IPS-NIHi7 (cell line): Measurements from ENCODE around the gene PSMG4.

ENCODE experiments used
- DNase-seq: peaks from one replicate; pipeline ENCODE4 v3.0.0; 2012; ENCODE audit warnings: mixed read lengths; ENCODE audit errors: extremely low spot score

The PSMG4 gene

DNA sequence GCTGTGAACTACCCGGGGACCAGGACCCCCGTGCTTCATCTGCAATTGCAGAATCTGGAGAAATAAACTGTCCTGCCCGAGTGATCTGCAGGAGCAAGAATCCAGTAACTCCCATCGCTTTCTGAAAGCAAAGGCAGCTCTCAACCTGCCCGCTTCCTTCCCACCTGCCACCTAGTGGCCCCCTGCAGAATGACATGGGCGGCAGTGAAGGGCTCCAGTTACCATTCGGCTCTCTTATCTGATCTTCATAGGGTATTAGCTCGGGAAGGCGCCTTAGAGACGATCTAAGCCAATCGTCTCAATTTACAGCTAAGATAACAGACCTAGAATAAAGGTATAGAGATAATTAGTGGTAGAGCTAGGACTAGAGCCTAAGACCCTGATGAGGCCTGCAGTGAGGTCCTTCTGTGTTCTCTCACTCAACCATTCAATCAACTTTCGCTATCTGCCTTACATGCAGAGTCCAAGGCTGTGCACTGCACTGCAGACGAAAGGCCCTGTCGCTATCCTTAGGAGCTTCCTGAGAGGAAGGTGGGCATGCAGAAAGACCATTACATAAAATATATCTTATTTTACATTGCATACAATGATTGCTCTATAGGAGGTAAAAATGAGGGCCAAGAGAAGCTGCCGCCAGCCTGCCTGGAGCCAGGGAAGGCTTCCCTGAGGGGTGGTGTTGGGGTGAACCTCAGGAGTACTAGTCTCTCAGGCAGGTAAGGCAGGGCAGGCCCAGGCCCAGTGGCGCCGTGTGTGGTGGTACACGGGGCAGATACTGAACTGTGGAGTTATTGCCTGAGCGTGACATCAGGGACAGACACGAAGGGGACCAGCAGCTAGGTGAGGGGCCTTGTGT lies 7.1 kb upstream of the PSMG4 start:
- peak; percentile 90 for DNase-seq

DNA sequence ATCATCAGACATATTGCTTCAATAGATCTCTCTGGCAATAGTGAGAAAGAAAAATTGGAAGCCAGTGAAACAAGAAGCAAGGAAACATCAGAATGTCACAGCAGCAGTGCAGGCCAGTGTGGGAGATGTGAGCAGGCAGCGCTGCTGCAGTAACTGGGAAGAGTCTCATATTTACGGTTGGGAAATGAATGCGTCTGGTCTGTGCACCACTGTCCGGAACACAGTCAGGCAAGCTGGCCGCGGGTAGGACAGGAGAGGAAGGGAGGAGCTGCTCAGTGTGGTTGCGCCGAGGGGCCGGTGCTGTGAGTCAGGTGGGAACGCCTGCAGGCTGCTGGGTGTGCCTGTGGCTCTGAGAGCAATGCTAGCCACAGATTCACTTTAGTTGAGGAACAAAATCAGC lies 6.4 kb upstream of the PSMG4 start:
- no peak for DNase-seq

DNA sequence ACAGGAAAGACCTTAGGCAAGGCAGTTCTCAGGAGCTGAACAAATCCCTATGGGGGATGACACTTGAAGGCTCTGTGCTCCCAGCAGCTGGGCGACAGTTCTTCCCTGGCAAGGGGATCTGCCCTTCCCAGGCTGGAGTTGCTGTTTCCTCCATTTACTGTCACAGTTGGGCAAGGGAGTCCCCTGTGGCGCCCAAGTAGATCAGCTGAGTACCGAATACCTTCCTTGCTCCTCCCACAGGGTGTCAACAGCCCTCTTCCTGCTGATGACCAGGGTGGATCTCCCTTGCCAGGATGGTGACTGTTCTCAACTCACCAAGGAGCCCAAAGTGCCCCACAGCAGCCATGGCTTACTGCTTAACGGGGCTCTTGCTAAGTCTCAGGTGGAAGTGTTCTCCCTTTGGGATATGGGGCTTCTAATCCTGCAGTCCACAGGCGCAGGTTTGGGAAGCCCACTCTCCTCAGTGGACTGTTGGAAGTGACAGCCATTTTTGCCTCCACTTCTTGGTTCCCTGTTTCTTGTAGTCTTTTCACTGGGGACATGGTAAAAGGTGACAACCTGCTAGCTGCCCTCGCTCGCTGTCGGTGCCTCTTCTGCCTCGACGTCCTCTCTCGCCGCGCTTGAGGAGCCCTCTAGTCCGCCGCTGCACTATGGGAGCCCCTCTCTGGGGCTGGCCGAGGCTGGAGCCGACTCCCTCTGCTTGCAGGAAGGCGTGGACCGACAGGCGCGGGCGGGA lies 5.7 kb upstream of the PSMG4 start:
- DNase-seq, result no peak

DNA sequence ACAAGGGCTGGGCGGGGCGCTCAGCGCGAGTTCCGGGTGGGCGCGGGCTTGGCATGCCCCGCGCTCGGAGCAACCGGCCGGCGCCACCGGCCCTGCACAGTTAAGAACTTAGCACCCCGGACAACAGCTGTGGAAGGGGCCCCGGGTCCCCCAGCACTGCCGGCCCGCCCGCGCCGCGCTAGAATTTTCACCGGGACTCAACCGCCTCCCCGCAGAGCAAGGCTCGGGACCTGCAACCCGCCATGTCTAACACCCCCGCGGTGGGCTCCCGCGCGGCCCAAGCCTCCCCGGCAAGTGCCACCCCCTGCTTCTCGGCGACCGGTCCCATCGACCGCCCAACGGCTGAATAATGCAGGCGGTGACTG lies 5.2 kb upstream of the PSMG4 start:
- DNase-seq, result no peak

DNA sequence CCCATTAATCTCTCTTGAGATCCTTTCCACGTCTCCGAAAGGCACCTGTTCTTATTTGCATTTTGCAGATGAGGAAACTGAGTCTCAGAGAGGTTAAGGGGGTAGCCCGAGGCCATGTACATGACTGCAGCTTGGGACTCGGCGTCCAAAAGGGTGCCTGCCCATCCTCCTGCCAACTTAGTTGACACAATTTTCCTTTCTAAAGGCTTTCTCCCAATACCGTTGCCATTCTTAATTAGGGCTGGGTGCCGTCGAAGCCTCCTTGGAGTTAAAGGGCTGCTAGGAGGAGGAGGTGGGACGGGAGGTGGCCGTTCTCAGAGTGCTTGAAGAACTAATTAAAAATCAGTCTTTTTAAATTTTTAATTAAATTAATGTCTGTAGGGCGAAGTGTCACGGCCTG lies 546 bp upstream of the PSMG4 start:
- no peak for DNase-seq

DNA sequence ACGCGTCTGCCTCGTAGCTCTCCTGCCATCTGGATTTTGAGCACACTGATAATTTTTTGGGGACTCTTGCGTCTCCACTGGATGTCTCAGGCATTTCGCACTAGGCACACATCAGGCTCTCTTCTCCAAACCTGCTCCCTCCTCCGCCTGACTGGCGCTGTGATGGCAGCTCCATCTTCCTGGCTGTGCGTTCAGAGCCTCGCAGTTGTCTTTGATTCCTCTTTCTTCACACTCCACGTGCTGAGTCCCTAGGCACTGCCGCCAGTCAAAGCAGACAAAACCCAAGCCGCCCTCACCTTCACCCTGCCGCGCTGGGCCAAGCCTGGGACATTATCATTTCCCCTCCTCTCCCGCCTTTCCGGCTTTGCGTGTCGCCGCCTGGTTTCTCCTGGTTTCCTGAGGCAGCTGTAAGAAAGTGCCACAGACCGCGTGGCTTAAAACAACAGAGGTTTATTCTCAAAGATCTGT lies 778 bp downstream of the PSMG4 start:
- DNase-seq, result peak; percentile 66

DNA sequence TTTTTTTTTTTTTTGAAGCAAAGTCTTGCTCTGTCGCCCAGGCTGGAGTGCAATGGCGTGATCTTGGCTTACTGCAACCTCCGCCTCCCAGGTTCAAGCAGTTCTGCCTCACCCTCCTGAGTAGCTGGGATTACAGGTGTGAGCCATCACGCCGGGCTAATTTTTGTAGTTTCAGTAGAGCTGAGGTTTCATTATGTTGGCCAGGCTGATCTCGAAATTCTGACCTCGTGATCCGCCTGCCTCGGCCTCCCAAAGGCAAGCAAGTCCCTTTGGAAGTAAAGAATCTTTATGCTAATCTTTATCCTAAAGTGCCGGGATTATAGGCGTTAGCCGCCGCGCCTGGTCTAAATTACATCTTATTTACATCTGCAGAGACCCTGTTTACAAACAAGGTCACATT lies 1.5 kb downstream of the PSMG4 start:
- DNase-seq, result no peak

DNA sequence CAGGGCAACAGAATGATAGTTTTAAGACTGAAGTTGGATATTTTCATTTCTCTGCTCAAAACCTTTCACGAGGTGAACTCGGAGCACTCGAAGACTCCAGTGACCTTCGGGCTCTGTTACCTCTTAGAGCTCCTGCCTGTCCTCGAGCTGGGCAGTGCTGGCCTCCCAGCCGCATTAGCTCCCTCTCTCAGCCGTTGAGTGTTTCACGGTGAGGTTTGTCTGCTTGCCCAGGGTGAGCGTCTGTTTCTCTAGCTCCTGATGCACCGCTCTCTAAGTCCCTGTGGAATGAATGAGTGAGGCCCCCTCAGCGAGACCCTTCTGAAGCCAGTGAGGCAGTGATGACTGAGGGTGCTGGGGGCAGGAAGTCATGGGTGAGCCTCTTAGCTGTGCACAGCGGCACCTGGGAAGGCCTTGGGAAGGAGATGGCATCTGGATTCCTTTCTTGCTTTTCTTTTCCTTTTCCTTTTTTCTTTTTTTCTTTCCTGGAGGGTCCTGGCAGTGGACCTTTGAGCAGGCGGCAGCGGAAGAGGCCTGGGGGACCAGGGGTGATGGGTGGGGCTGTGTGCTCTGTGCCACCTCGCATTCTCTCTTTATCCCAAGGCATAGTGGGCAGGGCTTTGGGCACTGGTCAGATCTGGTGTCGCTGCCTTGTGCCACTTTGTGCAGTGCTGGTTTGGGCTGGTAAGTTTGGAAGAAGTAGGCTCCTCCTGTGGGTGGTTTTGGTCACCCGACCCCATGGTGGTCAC lies 2.2 kb downstream of the PSMG4 start:
- DNase-seq, result no peak

DNA sequence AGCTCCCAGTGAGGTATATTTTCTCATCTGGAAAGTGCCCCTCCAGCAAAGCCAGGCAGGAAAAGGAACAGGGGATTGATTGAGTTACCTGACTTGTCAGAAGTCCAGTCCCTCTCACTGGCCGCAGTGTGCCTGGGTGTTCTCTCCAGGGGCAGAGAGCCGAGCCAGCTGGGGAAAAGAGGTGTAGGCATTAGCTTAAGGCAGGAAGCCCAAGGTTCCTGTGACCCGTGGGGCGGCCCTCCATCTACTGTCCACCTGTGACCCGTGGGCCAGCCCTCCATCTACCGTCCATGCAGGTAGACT lies 2.7 kb downstream of the PSMG4 start:
- DNase-seq, result no peak

DNA sequence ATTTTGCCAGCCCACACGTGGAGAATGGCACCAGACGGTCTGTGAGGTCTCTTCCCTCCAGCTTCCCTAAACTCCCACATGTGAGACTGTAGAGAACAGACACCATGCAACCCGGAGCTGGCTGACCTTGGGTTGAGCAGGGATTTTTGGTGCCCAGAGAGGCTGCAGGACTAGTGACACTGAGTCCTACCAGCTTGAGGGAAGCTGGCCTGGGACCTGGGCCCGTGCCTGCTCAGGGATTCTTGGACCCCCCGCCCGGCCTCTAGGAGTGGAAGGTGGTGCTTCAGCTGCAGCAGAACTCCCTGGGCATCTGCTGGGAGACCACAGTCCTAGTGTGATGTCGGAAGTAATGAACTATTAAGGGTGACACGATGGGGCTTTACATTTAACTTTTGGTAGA lies 3.2 kb downstream of the PSMG4 start:
- DNase-seq, result no peak

DNA sequence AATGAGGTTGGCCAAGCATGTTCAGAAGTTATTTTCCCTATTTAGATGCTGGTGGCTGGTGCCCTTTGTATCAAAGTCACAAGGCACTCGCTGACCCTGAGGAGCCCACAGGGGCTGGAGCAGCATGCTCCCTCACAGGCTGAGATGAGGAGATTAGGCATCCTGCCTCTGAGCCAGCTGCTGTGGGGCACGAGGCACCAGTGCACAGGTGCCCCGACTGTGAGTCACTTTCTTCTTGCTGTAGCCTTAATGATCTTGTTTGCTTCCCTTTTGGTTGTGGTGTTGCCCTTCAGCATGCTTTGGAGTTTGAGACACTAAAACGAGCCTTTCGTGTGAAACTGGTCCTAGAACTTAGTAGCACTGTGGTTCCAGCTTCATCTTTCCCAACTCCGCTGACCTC lies 4.3 kb downstream of the PSMG4 start:
- no peak for DNase-seq

DNA sequence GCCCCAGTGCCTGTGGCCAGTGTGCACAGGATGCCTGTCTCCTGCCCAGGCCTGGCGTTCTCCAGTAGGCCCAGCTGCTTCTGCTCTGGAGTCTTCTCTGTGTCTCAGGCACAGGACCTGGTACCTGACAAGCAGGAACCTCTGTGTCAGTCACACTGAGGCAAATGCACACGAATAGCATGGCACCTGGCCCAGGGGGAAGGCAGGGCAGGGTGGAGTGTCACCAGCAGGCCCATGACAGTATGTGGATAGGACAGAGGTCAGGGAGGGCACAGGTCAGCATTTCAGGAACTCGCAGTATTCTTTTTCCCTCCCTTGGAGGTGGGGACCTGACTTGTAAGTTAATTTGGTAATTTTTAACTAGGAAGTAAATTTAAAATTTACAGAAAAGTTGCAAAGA lies 5.6 kb downstream of the PSMG4 start:
- no peak for DNase-seq

DNA sequence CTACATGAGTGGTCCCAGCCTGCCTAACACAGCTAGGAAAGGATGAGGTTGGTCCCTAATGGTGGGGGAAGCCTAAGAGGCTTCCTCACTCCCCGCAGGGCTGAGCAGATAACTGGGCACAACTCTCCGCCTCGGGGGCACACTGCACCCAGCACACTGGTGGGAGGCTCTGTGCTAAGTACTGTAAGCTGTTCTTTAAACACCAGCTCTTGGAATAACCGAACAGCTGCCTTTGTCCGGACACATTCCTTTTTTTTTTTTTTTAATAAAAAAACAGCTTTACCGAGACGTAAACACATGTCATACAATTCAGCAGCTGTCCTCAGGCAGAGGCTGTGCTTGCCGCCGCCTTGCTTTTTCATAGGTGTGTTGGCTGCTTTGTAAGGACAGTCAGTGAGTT lies 6.9 kb downstream of the PSMG4 start:
- DNase-seq, result no peak

DNA sequence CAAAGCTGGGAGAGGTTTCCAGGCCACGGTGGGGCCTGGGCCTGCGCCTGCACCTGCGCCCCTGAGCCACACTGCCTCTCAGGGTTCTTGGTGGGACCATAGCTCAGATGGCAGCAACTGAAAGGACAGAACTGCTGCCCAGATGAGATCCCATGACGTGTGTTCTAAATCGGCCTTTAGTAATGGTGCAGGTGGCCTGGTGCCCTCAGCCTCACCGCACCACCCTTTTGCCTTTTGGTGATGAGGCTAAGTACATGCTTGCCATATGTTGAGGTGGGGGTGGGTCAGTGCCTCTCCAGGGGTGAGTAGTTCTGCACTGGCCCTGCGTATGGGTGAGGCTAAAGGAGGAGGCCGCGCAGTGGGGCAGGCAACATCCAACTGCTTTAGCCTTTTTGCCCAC lies 7.4 kb downstream of the PSMG4 start:
- no peak for DNase-seq

DNA sequence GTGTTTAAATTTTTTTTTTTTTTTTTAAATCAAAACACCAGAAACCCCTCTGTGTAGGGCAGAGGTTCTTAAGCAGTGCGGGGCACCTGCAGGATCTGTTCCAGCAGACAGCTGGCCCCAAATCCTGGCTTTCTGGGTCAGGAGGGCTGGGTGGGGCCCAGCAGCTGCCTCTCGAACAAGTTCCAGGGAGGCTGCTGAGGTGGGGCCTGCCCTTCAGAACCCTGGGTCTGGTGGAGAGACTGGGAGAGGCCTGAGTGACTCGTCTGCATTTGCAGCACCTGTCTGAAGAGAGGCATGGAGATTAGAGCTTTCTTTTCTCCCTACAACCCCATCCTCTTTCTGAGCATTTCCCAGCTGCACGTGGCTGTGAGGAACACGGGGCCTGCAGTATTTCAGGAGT lies 8.4 kb downstream of the PSMG4 start:
- DNase-seq, result no peak

DNA sequence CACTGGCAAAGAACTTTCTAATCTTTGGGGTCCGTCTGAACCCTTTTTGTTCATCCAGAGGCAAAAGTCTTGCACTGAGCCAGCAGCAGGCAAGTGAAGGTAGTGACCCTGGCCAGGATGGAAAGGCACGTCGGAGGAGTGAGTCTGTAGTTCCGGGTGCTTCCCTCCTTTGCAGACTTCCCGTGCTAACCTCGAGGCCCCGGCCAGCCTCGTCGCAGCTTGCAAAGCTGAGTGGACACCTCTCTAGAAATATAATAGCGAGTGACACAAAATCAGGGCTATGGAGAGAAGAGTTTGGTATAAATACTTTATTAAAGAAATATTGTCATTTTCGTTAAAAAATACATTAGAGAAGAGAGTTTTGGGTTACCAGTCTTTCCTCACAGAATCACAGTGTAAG lies 9.9 kb downstream of the PSMG4 start:
- DNase-seq, result no peak

DNA sequence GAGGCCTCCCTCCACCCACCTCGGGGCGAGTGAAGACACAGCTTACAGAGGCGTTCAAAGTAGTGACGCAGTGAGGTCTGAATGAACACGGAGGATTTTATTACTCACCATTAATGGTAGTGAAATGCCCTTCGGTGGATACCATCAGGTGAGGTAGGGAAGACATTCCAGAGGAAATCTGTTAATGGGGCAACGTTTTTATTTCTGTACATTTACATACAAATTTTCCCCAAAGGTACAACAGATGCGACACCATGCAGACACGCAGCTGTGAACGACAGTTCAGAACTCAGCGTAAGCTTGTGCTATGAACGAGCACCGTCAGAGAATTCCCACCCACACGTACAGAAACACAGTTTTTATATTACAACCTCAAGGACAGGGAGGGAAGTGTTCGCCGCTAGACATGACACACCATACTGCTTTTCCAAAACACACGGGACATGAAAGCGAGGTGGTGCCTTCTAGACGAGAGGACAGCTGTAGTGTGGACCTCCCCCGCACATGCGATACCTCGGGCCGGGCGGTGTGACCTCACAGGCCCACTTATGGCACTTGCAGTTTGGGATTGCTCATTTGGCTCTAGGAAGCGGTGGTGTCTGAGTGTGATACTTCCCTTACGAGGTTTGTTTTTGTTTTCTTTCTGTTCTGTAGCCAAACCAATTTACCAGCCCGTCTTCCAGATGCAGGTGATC lies 10.7 kb downstream of the PSMG4 start:
- DNase-seq, result no peak

DNA sequence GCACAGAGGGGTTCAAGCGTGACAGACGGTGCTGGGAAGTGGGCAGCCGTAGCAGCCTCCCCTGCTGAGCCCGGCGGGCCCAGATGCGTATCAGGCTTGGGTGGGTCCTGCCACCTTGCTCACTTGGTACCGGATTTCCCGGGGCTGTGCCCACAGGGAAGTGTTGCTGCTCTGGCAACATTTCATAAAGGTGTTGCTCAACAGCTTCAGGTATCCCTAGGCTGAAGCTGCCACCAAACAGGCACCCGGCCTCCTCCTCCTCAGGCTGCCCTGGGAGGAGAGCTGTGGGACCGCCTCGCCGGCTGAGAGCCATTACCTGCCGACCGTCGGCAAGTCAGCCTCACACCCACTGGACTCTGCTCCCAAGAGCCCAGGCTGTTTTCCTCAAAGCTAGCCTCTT lies 11.5 kb downstream of the PSMG4 start:
- DNase-seq, result no peak

DNA sequence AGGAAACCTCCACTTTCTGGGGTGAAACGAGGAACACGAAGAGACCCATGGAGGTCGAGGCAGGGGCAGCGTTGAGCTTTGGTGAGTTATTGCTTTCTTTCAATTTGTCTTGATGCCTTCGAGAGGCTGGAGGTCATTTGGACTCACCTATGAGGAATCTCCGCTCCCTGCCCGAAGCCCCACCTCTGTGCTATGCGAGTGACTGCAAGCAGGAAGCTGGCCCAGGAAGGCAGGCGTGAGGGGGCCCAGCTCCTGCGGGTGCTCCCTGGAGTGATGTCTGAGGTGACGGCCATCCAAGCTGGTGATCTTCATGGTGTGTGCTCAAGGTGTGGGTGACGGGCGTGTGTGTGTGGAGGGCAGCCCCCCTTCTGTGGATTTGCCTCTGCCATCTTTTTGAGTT lies 13.0 kb downstream of the PSMG4 start:
- DNase-seq, result no peak

DNA sequence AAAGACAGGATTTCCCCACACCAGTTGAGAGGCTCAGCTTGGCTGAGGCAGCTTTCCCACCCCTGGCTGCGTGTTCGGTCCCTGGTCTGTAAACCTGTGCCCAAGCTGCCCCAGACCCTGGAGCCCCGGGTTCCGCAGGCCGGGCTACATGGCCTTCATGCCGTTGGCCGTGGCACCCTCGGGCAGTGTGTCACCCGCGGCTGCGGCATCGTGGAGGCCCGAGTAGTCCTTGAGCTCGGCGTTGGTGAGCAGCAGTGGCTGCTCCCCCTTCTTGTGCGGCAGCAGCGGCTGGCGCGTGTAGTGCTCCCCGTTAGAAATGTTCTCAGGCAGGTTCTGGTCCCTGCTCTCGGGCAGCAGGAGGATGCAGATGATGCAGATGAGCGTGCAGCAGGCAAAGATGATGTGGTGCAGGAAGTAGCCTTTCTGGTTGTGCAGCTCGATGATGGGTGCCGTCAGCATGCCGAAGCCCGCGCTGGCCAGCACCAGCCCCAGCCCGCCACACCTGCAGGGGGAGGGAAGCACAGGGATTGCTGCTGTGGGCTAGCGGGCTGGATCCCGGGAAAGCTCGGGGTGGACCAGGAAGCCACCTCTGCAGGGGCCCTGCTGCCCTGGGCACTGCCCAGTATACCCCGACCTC lies 14.3 kb downstream of the PSMG4 start:
- DNase-seq, result no peak

DNA sequence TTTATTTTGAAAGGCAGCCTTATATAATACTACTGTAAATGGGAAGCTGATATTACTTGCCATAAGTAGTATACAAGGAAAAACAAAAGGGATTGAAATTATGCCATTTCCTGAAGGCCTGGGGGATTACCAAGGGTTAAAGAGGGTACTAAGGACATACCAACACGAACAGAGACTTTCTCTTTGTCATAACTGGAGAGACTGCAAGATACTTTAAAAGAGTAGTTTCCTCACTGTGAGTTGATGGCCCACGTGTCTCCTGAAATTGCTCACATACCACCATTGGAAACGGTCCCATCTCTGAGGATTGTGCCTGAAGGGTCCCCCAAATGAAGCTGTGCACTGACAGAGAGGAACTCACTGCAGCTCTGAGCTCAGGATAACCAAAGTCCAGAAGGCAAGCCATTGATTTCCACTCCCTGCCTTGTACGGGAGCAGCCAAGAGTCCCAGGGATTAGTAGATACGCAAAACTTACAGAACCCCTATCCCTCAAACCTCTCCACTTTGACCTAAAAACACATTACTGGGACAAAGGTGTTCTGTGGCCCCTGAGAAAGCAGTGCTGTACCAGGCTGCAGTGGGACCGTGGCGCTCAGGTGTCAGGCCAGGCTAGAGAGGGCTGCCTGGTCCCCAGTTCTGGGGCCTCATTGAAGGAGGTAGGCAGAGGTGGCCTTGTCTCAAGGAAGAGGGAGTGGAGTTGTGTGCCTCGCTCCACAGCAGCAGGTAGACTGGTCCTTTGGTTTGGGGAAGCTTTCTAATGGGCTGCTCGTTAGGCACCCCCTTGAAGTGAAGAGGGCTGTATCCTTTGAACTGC lies 15.2 kb downstream of the PSMG4 start:
- no peak for DNase-seq
